HG03354 (cell line): ENCODE measurements around the gene ILKAP.

ENCODE experiments used
- ATAC-seq: cut with Tn5 transposase; IDR thresholded peaks from one replicate; pipeline ENCODE4 v1.9.1; 2021; ENCODE audit warnings: mild to moderate bottlenecking; ENCODE audit not compliant: unreplicated experiment, poor library complexity, severe bottlenecking

The ILKAP gene, protein sequence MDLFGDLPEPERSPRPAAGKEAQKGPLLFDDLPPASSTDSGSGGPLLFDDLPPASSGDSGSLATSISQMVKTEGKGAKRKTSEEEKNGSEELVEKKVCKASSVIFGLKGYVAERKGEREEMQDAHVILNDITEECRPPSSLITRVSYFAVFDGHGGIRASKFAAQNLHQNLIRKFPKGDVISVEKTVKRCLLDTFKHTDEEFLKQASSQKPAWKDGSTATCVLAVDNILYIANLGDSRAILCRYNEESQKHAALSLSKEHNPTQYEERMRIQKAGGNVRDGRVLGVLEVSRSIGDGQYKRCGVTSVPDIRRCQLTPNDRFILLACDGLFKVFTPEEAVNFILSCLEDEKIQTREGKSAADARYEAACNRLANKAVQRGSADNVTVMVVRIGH

DNA sequence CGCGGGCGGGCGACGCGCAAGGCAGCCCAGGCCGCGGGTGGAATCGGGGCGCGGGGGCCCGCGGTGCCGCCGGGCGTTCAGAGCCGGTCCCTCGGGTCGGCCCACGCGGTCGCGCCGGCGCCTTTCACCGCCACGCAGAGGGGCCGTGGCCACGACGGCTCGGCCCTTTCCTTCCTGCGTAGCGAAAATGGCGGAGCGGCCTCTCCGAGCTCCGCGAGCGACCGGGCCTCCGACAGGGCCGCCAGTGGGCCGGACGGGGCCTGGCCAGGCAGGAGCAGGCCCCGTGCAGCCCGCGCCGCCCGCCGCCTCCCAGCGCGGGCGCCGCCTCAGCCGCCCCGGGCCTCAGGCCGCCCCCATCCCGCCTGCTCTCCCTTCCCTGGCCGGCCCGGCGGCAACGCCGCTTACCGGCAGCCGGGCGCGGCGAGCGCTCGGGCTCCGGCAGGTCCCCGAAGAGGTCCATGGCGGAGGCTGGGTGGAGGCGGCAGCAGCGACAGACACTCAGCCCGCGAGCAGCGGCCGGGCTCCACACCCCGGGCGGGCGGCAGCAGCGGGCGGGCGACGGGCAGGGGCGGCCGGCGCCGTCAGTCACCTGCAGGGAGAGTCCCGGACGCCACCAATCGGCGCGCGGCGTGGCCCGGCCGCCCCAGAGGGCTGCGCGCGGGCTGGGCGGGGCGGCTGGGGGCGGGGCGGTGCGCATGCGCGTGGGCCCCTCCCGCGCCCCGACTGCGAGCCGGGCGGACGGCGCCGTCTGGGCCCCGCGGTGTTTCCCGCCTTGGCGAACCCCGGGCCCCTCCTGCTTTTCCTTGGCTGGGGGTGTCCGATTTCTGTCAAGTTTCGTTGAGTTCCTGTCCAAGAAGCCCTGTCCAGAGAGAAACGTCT is at the start of gene ILKAP:
ILKAP (minus strand) TSS at position 602 of the 879 bp plus-strand sequence; CDS start at position 460, 142 bp downstream.
- ATAC-seq: peak; percentile 94

DNA sequence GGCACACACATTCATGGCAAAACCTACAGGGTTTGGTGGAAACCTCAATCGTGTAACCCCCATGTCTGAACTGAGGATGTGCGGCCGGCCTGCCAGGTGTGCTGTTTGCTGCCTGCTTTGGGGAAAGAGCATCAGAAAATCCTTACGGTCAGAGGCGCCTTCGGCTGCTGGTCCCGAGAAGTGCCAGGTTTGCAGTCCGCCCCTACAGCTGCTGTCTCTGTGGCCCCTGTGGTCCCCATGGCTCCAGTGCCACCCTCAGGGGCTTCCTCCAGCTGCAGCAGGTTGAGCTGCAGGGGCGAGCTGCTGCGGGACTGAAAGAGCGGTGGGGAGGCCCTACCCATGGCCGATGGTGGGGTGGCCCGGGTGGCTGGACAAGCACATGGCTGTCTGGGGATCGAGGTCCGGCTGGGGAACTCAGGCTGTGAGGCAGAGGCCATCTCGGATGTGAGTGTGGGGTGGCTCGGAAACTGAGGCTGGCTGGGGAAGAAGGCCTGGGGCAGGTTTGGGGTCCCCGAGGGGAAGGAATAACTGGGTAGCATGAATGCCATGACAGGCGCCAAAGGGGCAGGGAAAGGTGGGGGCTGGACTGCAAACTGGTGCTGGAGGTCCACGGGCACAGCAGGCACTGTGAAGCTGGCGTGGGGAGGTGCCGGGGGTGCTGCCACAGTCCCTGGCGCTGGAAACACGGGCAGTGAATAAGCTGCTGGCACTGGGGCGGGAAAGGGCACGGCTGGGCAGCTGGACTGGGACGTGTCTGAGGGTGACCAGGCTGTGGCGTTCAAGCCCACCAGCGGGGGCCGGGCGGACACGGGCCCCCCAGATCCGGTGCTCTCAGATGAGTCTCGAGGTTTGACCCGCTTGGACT is 49.5 kb upstream of the ILKAP start:
- ATAC-seq: no peak

DNA sequence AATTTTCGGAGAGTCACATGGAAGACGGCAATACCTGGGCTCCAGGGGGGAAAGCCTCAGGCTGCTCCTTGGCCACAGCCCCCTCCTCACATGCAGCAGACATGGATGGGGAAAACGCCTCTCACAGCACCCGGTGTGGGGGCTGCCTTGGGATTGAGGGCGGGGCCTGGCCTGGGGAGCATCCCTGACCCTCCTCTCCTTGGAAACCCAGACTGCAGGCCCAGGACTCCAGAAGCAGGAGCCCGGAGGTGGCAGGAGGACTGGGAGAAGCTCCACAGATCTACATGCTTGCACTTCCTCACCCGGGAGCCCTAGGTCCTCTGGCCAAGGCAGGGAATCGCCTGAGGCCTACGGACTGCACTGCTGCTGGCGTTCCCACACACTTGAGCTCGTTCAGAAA is 48.5 kb upstream of the ILKAP start:
- no peak for ATAC-seq

DNA sequence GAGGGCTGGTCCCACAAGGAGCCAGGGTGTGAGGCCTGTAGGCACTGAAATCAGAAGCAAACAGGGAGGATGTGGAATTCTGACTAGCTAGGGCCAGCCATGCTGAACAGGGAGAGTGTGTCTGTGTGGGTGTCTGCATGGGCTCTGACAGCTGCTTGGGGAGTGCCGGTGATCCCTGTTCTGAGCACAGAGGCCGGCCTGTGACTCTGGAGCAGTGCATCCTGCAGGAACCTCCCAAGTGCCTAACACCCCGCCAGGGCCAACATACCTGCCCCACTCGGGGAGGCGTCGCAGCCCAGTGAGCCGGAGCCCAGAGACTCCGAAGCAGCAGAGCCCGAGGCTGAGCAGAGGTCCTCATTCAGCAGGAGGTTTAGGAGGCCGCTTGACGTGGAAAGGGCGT is 47.8 kb upstream of the ILKAP start:
- ATAC-seq: no peak

DNA sequence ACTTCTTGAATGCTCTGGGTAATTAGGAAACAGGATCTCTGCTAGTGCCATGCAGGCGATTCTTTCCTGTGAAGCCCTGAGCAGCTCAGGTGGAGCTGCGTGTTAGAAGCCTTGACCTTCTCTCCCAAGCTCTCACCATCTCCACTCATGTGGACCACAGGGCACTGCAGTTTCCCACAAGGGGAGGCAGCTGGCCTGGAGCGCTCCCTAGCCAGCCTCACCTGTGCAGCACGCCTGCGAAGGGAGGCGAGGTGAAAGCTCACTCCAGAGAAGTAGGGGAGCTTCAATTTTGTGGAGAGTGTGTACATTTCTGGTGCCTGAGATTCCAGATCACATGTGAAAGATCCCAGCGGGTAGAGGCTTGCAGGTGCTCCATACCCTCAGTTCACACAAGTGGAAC is 47.4 kb upstream of the ILKAP start:
- no peak for ATAC-seq

DNA sequence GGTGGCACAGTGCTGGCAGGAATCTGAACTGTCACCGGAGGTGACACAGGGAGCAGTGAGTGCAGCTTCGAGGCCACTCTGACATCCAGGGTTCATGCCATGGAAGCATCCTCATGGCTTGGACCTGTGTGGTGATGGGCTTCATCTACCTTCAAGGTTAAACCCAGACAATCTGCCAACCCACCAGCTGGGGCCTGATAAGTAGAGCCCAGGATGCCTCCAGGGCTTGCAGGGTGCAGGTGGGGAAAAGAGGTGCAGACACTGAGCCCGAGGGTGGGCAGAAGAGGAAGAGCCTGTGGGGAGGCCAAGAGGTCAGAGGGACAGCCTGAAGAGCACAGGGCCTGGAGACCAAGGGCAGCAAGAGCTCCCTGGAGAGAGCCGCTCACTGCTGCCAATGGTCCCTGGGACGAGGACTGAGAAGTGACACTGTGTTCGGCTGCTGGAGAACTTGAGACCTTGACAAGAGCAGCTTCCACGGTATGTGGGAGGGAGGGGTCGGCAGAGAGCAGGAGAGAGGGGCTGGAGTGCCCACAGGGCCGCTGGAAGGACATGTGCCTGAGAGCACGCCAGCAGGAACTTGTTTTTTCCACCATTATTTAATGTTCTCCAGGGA is 44.5 kb upstream of the ILKAP start:
- ATAC-seq: no peak

DNA sequence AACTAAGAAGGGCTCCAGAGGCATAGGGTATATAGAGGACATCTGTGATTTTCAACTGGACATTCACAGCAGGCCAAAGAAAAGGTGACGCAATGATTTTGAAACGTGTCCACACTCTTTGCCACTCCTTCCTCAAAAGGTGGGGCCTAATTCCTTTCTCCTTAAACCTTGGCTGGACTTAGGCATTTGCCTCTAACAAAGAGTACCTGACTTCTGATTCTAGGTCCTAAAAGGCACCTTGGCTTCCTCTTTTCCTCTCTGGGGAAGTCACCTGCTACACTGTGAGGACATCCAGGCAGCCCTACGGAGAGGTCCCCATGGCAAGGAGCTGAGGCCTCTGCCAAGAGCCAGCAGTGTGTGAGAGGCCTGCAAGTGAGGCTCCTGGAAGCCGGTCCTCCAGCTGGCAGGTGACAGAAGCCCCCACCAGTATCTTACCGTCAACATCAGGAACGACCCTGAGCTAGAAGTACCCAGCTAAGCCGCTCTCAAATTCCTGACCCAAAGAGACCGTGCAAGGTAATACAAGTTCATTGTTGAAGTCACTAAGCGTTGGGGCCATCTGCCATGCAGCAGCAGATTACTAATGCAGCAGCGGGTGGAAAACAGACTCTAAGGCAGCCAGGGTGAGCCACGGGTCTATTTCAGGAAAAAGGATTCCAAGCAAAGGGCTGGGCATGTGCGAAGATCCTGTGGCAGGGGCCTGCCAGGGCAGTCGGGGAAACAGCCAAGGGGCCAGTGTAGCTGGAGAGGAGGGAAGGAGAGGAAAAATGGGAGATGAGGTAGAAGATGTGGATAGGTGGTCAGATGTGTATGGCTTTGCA is 43.7 kb upstream of the ILKAP start:
- no peak for ATAC-seq

DNA sequence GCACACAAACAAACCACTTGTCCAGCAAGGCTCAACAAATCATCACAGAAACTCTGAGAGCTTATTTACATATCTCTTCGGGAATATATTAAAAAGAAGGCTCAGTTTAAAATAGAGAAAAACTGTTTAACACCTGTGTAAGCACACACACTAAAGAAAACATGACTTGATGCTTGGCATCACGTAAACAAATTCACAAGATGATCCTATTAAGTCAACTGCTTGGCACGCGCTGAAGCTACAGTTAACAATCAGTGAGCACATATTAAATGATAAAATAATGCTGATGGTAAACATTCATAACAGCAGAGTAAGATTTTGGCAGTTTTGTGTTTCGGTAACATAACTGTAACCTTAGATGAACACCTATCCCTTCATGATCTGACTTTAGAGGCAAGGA is 40.7 kb upstream of the ILKAP start:
- no peak for ATAC-seq

DNA sequence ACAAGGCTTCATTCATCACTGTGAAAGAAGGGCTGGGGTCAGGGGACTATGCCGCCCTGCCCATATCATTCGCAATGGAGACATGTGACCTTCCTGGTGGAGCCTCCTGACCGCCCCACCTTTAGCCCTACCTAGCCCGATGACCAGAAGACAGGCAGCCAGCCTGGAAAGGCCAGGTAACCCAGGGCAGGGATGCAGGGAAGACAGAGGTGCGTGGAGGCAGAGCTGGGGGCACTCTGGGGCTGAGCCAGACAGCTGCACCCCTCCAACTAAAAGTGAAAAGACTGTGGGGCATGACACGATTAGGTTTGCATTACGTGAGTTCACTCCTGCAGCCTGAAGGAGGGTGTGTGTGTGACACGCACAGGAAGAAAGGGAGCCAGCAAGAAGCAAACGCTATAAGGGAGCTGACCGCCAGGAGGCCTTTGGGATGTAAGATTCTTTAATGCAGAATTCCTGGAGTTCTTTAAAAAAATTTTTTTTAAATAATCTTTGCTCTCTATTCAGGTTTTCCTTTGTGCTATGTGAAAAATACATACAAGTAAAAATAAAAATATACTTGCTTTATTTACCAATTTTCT is 40.1 kb upstream of the ILKAP start:
- ATAC-seq: no peak

DNA sequence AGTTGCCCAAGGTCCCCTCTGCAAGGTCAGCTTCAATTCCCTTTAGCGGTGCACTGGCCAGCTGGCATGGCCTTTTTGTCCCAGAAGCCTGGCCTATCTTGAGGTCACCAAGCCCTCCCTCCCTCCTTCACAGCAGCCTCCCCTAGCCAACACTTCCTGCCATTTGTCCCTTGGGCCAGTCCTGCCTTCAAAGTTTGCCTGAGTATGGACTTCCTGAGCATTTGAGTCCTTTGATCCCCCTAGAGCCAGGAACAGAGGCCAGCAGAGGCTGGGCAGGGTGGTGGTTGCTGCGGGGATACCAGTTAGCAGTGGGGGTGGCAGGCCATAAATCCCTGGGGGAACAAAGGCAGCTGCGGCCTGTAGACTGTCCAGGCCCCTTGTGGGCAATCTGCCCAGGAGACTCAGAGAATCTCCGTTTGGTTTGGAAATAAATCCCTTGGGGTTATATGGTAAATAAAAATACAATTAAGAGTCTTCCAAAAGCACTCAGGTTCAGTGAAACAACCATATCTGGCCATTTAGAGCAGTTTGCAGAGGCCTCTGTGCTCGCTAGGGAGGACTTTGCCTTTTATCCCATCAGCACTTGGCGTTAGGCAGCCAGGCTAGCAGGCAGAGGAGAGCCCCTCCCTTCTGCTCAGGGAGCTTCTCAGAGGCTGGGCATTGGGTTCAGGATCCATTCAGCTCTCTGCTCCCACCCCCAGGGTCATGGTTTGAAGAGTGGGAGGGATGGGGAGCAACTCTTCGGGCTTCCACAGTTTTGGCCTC is 39.4 kb upstream of the ILKAP start:
- ATAC-seq: no peak

DNA sequence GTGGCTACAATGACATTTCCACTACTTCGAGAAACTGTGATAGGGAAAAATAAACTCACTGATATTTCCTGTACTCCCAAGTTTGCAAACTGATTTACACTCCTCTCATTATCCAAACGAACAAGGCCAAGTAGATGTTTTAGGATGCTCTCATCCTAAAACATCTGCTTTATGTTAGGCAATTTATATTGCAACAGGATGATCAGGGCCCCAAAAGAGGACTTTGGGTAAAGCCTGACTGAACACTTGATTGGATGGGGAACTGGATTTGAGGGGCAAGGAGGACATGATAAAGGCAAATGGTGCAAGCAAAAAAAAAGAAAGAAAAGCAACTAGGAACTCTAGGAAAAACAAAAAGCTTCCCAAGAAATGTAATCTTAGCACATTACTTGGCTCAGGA is 38.5 kb upstream of the ILKAP start:
- no peak for ATAC-seq

DNA sequence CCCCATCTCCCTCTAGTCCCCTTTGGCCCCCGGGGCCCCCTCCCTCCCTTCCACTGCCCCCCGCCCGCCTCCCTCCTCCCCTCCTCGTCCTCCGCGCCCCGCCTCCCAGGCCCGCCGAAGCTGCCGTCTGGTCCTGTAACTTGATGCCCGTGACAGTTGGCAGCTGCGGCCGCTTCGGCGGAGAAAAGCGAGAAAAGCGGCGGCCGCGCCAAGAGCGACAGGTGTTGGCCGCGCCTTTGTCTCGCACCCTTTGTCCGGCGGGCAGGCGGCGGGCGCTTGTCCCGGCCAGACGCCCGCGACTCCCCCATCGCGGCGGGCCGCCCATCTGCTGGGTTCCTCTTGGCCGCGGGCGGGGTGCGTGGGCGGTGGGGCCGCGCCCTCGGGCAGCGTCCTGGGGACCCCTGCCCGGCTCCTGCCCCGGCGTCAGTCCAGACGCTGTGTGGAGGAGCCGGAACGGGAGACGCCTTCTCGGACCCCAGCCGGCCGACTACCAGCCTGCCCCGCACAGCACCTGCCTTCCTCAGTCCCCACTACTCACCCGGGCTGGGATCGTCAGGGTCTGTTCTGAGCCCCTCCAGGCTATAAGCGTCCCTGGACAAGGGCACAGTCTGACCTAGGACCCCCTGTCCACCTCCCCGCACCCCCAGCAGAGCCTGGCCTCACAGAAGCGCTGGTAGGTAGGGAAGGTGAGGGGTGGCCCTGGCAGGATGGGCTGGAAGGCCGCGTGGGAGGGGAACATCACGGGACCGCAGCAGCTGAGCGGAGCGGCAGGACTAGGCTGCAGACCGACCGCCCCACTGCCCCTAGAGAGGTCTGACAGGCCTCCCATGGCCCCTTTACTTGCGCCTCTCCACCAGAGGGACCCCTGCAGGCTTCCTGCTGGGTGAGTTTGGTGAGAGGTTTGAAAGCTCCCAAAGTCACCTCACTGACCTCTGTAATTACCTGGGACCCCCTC is 37.5 kb upstream of the ILKAP start:
- no peak for ATAC-seq

DNA sequence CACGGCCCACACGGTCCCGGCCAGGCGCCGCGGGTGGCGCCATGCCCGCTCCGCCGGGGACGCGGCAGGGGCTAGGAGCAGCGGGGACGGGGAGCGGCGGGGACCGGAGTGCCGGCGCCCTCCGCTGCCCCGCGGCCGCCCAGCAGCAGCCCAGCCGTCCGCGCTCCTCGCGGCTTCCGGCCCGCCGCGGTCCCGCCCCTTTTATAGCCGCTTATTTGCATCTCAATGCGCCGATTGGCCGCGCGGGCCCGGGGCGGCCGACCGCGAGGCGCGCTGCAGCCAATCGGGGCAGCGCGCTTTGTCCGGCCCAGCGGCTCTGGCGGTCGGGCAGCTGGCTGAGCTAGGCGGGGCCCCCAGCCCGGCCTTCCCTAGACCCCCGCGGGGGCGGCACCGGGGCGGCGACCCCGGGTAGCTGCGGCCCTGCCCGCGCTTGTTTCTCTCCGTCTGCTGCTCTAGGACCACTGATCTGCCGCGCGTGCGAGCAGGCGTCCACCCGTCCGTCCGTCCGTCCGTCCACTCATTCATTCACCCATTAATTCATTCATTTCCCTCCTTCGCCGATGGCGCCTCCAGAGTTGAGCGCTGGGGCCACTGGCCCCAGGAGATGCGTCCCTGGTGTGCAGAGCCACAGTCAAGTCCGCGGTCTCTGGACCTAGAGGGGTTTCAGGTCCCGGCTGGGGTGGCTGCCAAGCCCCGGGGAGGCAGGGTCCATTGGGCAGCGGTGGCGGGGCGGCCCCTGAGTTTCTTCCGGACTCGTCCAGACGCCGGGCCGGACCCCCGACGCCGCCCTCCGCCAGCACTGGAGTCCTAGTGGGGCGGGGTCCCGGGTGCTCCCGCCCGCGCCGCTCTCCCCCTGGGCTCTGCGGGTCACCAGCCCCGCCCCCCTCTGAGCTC is 36.6 kb upstream of the ILKAP start, which contains the start of gene HES6:
HES6 (minus strand) TSS at position 176 of the 894 bp plus-strand sequence; CDS start at position 43, 133 bp downstream.
- peak; percentile 89 for ATAC-seq

DNA sequence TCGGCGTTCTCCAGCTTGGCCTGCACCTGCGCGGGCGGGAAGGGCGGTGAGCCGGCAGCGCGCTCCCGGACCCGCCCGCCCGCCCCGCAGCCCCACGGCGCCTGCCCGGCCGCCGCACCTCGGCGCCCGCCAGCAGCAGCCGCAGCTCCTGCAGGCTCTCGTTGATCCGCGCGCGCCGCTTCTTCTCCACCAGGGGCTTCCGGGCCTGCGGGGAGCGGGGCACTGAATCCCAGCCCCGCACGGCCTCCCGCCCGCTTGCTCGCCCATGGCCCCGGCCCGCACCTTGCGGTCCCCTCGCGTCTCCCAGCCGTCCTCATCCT is 36.0 kb upstream of the ILKAP start:
- ATAC-seq: peak; percentile 26

DNA sequence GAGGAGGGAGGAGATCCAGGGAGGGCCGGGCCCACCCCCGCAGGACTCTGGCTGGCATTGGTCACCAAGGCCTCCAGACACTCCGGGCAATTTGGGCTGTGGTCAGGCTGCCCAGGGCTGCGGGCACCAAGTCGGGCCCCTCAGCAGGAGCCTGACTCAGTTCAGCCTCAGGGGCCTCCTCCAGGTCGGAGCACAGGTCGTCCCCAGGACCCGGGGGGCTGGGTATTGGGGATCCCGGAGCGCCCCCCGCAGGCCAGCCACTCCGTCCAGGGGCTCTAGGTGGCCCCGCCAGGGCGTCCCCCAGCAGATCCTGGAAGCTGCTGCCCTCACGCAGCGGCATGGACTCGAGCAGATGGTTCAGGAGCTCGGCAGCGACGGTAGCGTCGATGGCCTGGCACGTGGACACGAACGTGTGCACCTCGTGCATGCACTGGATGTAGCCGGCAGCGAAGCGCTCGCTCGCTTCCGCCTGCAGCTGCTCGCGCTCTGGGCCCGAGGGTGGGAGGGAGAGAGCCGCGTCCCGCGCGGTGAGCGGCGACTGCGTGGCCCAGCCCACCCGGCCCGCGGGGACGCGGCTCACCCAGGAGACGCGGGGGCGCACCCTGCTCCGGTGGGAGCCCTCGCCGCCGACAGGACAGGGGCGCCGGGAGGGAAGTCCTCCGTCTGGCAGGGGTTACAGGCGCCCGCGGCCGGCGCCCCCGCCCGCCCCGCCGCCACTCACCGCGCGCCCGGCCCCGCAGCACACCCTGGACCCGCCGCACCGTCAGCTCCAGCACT is 35.5 kb upstream of the ILKAP start:
- ATAC-seq: peak; percentile 9
